Mesendoderm (in vitro differentiated cells): Measurements from ENCODE around the gene OCA2.
"Not testable (repeated sequence)": the region's sequence is repeated elsewhere in the genome, so short reads cannot be mapped to it uniquely, and the experiment has no call there.

Experiments
- DNase-seq: peaks from one replicate; pipeline ENCODE4 v3.0.0; 2013
- H2AK5ac ChIP-seq: 2 replicates; pipeline ENCODE4 v1.6.1; 2013; ENCODE audit warnings: low read length, inconsistent platforms
- H2BK120ac ChIP-seq: 2 replicates; pipeline ENCODE4 v1.6.1; 2013; ENCODE audit warnings: low read depth, mild to moderate bottlenecking, low read length, moderate library complexity, mixed read lengths
- H2BK15ac ChIP-seq: replicated peaks from 2 replicates; pipeline ENCODE4 v1.6.1; 2013; ENCODE audit warnings: low read depth, mild to moderate bottlenecking, moderate library complexity
- H2BK5ac ChIP-seq: 2 replicates; pipeline ENCODE4 v1.6.1; 2013; ENCODE audit warnings: low read length, inconsistent platforms
- H3K18ac ChIP-seq: 2 replicates; pipeline ENCODE4 v1.6.1; 2013; ENCODE audit warnings: mild to moderate bottlenecking, low read length, mixed read lengths
- H3K23ac ChIP-seq: one replicate; pipeline ENCODE4 v1.6.1; 2013; ENCODE audit warnings: low read length
- H3K27ac ChIP-seq: 2 replicates; pipeline ENCODE4 v1.5.1; 2013; ENCODE audit warnings: low read depth, mild to moderate bottlenecking, inconsistent platforms, low read length, moderate library complexity
- H3K27me3 ChIP-seq: 2 replicates; pipeline ENCODE4 v1.6.1; 2013; ENCODE audit warnings: low read length, control low read depth, mild to moderate bottlenecking, inconsistent platforms; ENCODE audit not compliant: insufficient read depth, poor library complexity
- H3K36me3 ChIP-seq: 2 replicates; pipeline ENCODE4 v1.6.1; 2013; ENCODE audit warnings: low read length, inconsistent platforms; ENCODE audit not compliant: control insufficient read depth, insufficient read depth
- H3K4ac ChIP-seq: one replicate; pipeline ENCODE4 v1.6.1; 2013; ENCODE audit warnings: low read depth, mild to moderate bottlenecking, low read length, moderate library complexity
- H3K4me1 ChIP-seq: 2 replicates; pipeline ENCODE4 v1.6.1; 2013; ENCODE audit warnings: low read depth, low read length, inconsistent platforms; ENCODE audit not compliant: control insufficient read depth
- H3K4me2 ChIP-seq: 2 replicates; pipeline ENCODE4 v1.6.1; 2013; ENCODE audit warnings: low read length
- H3K4me3 ChIP-seq: 2 replicates; pipeline ENCODE4 v1.5.1; 2013; ENCODE audit warnings: mild to moderate bottlenecking, low read length
- H3K56ac ChIP-seq: one replicate; pipeline ENCODE4 v1.6.1; 2013; ENCODE audit warnings: low read length
- H3K79me1 ChIP-seq: 2 replicates; pipeline ENCODE4 v1.6.1; 2013; ENCODE audit warnings: low read length, inconsistent platforms
- H3K79me2 ChIP-seq: 2 replicates; pipeline ENCODE4 v1.6.1; 2013; ENCODE audit warnings: mild to moderate bottlenecking, low read length; ENCODE audit not compliant: control insufficient read depth, insufficient read depth
- H3K9ac ChIP-seq: 2 replicates; pipeline ENCODE4 v1.6.1; 2013; ENCODE audit warnings: low read length, inconsistent platforms
- H4K5ac ChIP-seq: one replicate; pipeline ENCODE4 v1.6.1; 2013; ENCODE audit warnings: low read length
- H4K8ac ChIP-seq: one replicate; pipeline ENCODE4 v1.6.1; 2013; ENCODE audit warnings: low read depth, mild to moderate bottlenecking, control low read depth, low read length, moderate library complexity
- WGBS: extraction: QIAGEN DNeasy Blood & Tissue Kit; methylation state at CpG from one replicate; pipeline ENCODE4 v1.1.7; 2013; ENCODE audit warnings: low lambda C conversion rate, missing lambda C conversion rate; ENCODE audit not compliant: insufficient coverage; ENCODE audit errors: extremely low coverage; 5-methylcytosine and 5-hydroxymethylcytosine counted together

Gene OCA2

GRCh38 chr15:27850050-27850449 lies 249.1 kb downstream of the OCA2 start:
- Histone ChIP-seq H3K4ac (no peak overlapping the region), H3K4me1 (no peaks in the 10 kb centered on the region), H3K79me1 (no peaks in the 10 kb centered on the region), H3K79me2 (no peaks in the 10 kb centered on the region), H3K36me3 (no peaks in the 10 kb centered on the region), H2AK5ac (no peak overlapping the region), H2BK120ac (no peak overlapping the region), H3K9ac (no peak overlapping the region), H4K5ac (no peak overlapping the region), H3K56ac (no peak overlapping the region), H3K18ac (no peak overlapping the region), H3K4me2 (no peak overlapping the region), H3K23ac (no peak overlapping the region), H2BK5ac (no peak overlapping the region), H3K27me3 (no peaks in the 10 kb centered on the region), H4K8ac (no peak overlapping the region), H2BK15ac (no peak overlapping the region), H3K27ac (no peak overlapping the region), H3K4me3 (no peak overlapping the region)
- WGBS = no CpG with 5 or more reads among the region's 5 CpGs
- DNase-seq = no peak

GRCh38 chr15:27848936-27849335 lies 250.2 kb downstream of the OCA2 start:
- not testable (repeated sequence) for H3K79me2 ChIP-seq, DNase-seq, H2BK5ac ChIP-seq, H3K27me3 ChIP-seq, H3K27ac ChIP-seq, H2AK5ac ChIP-seq, H3K79me1 ChIP-seq, H3K4me3 ChIP-seq, H3K4me1 ChIP-seq, H4K8ac ChIP-seq, H3K36me3 ChIP-seq, H2BK15ac ChIP-seq, H3K56ac ChIP-seq, H3K23ac ChIP-seq, H2BK120ac ChIP-seq, H3K18ac ChIP-seq, H4K5ac ChIP-seq, H3K9ac ChIP-seq, H3K4me2 ChIP-seq, H3K4ac ChIP-seq
- WGBS = no CpG with 5 or more reads among the region's 5 CpGs

DNA sequence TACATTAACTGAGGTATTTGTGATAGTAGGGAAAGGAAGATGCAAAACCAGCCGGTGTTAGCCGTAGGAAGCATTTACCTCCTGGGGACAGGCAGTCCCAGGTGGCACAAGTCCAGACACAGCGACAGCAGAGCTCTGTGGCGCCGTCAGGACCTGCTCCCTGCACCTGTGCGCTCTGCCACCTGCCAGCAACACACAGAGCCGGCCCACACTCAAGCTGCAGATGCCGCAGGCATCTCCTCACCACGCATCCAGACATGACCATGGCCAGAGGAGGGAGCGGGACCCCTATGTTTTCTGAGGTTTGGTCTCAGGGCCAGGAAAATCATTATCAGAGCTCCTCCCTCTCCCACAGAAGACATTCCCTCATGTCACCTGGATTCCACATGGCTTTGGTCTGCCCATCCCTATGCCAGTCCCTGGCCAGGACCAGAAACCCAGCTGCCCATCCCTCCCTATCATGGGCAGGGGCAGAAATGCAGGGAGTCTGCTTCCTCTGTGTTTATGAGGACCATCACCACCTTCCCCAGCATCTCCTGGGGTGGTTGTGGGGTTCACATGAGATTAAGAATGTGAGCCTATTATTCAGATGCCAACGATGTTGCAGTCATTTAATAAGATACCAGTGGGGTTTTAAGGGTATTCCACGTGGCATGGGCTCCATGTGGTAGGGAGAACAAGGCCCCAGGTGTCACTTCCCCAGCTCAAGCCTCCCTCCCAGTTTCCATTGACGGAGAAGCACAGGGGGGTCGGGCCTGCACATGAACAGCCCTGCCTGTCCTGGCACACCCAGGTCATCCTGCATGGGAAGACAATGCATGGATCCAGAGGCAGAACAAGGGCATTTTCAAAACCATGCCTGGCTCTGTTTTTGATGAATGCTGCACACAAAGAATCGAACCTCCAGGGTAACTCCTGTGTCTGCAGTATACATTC lies 251.1 kb downstream of the OCA2 start:
- no peak overlapping the region for H3K4me3 ChIP-seq
- no peak overlapping the region for H2BK5ac ChIP-seq
- H2BK15ac ChIP-seq = no peak overlapping the region
- no peak overlapping the region for H3K23ac ChIP-seq
- no peak overlapping the region for H3K27ac ChIP-seq
- H3K36me3 ChIP-seq = no peaks in the 10 kb centered on the region
- H3K27me3 ChIP-seq = no peaks in the 10 kb centered on the region
- no peaks in the 10 kb centered on the region for H3K79me2 ChIP-seq
- H3K9ac ChIP-seq = no peak overlapping the region
- H4K8ac ChIP-seq = no peak overlapping the region
- H4K5ac ChIP-seq = no peak overlapping the region
- no peak overlapping the region for H3K4ac ChIP-seq
- no peak overlapping the region for H3K56ac ChIP-seq
- H2BK120ac ChIP-seq = no peak overlapping the region
- H3K4me2 ChIP-seq = no peak overlapping the region
- no peak overlapping the region for H2AK5ac ChIP-seq
- no peak overlapping the region for H3K18ac ChIP-seq
- no peak for DNase-seq
- H3K4me1 ChIP-seq = no peaks in the 10 kb centered on the region
- no CpG with 5 or more reads among the region's 15 CpGs for WGBS
- H3K79me1 ChIP-seq = no peaks in the 10 kb centered on the region

GRCh38 chr15:27846722-27847395 lies 252.3 kb downstream of the OCA2 start:
- Histone ChIP-seq H2AK5ac (no peak overlapping the region), H2BK5ac (no peak overlapping the region), H3K27ac (no peak overlapping the region), H2BK120ac (no peak overlapping the region), H3K9ac (no peak overlapping the region), H3K36me3 (no peaks in the 10 kb centered on the region), H3K79me2 (no peaks in the 10 kb centered on the region), H3K4me2 (no peak overlapping the region), H3K18ac (no peak overlapping the region), H3K56ac (no peak overlapping the region), H3K23ac (no peak overlapping the region), H4K8ac (no peak overlapping the region), H3K27me3 (no peaks in the 10 kb centered on the region), H3K79me1 (no peaks in the 10 kb centered on the region), H2BK15ac (no peak overlapping the region), H4K5ac (no peak overlapping the region), H3K4me1 (no peaks in the 10 kb centered on the region), H3K4ac (no peak overlapping the region), H3K4me3 (no peak overlapping the region)
- no CpG with 5 or more reads among the region's 10 CpGs for WGBS
- DNase-seq = no peak

- H3K27ac ChIP-seq = no peak overlapping the region
- no peaks in the 10 kb centered on the region for H3K27me3 ChIP-seq
- H3K23ac ChIP-seq = no peak overlapping the region
- no peaks in the 10 kb centered on the region for H3K36me3 ChIP-seq
- no peak overlapping the region for H3K9ac ChIP-seq
- no peak overlapping the region for H3K4me2 ChIP-seq
- no peaks in the 10 kb centered on the region for H3K79me1 ChIP-seq
- no peak overlapping the region for H2AK5ac ChIP-seq
- no peak overlapping the region for H2BK120ac ChIP-seq
- no peak overlapping the region for H3K4ac ChIP-seq
- H2BK5ac ChIP-seq = no peak overlapping the region
- no peak overlapping the region for H4K5ac ChIP-seq
- no peak overlapping the region for H4K8ac ChIP-seq
- no peak overlapping the region for H3K4me3 ChIP-seq
- H3K79me2 ChIP-seq = no peaks in the 10 kb centered on the region
- no peak overlapping the region for H2BK15ac ChIP-seq
- WGBS = no CpG with 5 or more reads among the region's 21 CpGs
- no peak overlapping the region for H3K18ac ChIP-seq
- H3K4me1 ChIP-seq = no peaks in the 10 kb centered on the region
- DNase-seq = no peak
- H3K56ac ChIP-seq = no peak overlapping the region
Observed at GRCh38 chr15:27845535-27846369, 253.4 kb downstream of the OCA2 start.
